Pericardium fibroblast (primary cell): Measurements from ENCODE around the gene SLC25A15. TPM values are rescaled to one million over a fixed set of nuclear protein-coding genes. Genes with fewer than 3 reads are reported as not detected.

Experiments
- total RNA-seq: library from RNA; depleted of rRNA; stranded (reverse); fragments of >200 nt; gene quantifications from 2 replicates; pipeline ENCODE4 v1.2.3, GENCODE V29; 2015

Gene SLC25A15
- 10.6 and 13.3 TPM in 2 replicates for total RNA-seq

GRCh38 chr13:40789275-40790153, at the start of gene SLC25A15:
SLC25A15 (plus strand) TSS chr13:40789611; CDS start chr13:40793227, 3,616 bp downstream.

GRCh38 chr13:40770934-40771618, 18.3 kb upstream of the SLC25A15 start, which contains the start of gene MRPS31:
MRPS31 (minus strand) TSS chr13:40771190; CDS start chr13:40771136, 54 bp downstream.

Other genes starting within 250 kb of the SLC25A15 start
- 23.7 and 33.8 TPM in 2 replicates for gene FOXO1, start 123.0 kb upstream of the SLC25A15 start, total RNA-seq
- gene MRPS31, start 18.4 kb upstream of the SLC25A15 start, total RNA-seq: 10.6 and 18.6 TPM in 2 replicates
- gene ELF1, start 229.7 kb downstream of the SLC25A15 start, total RNA-seq: 28.6 and 40.8 TPM in 2 replicates